T-helper 1 cell treated with Interleukin-12 subunit alpha and Interleukin-12 subunit beta and Interleukin-4 antibody, amounts not matched to agents 30 ng/mL and 1 ng/mL, for 36 hours (primary cell): ENCODE measurements around the gene MS4A18. TPM values are rescaled to one million over a fixed set of nuclear protein-coding genes. Genes with fewer than 3 reads are reported as not detected.

Source experiments
- intact Hi-C: fragments of 100-400 bp; cut with micrococcal nuclease; formaldehyde crosslinking; loops from one replicate; pipeline ENCODE4 v1.15.1; 2024
- total RNA-seq: library from RNA; stranded (reverse); gene quantifications from 2 replicates; pipeline ENCODE4 v1.2.3, GENCODE V29; 2022

MS4A18 gene
- total RNA-seq, 1 donor from 2014 or later: not detected

- intact Hi-C loops: no loop called here
Measured at GRCh38 chr11:60765355-60765754, 40.8 kb downstream of the MS4A18 start.

- intact Hi-C loops: no loop called here
Measured at GRCh38 chr11:60766547-60766946, 42.0 kb downstream of the MS4A18 start.

GRCh38 chr11:60767388-60767811, 42.9 kb downstream of the MS4A18 start:
- intact Hi-C loops: no loop called here

- intact Hi-C loops: no loop called here
Measured at GRCh38 chr11:60768202-60768601, 43.7 kb downstream of the MS4A18 start.

- intact Hi-C loops: no loop called here
Measured at GRCh38 chr11:60769273-60769672, 44.8 kb downstream of the MS4A18 start.

GRCh38 chr11:60769811-60770210, 45.3 kb downstream of the MS4A18 start:
- intact Hi-C loops: no loop called here

GRCh38 chr11:60771146-60771545, 46.6 kb downstream of the MS4A18 start:
- intact Hi-C loops: no loop called here

- intact Hi-C loops: no loop called here
Measured at GRCh38 chr11:60771879-60772525, 47.5 kb downstream of the MS4A18 start.

GRCh38 chr11:60772666-60773065, 48.1 kb downstream of the MS4A18 start:
- intact Hi-C loops: no loop called here

GRCh38 chr11:60774726-60775125, 50.2 kb downstream of the MS4A18 start:
- intact Hi-C loops: loop anchor here (1.0 to 2.0 kb wide), 4 partner anchors 56 to 413 kb away; no protein-coding TSS in a partner anchor

GRCh38 chr11:60775420-60775961, 51.0 kb downstream of the MS4A18 start:
- intact Hi-C loops: loop anchor here (1.0 to 2.0 kb wide), 4 partner anchors 55 to 412 kb away; no protein-coding TSS in a partner anchor

- intact Hi-C loops: no loop called here
Measured at GRCh38 chr11:60776167-60776566, 51.6 kb downstream of the MS4A18 start.

GRCh38 chr11:60777106-60777505, 52.6 kb downstream of the MS4A18 start:
- intact Hi-C loops: no loop called here

GRCh38 chr11:60777572-60777971, 53.1 kb downstream of the MS4A18 start:
- intact Hi-C loops: no loop called here

- intact Hi-C loops: no loop called here
Measured at GRCh38 chr11:60780065-60780464, 55.5 kb downstream of the MS4A18 start.

GRCh38 chr11:60780774-60781173, 56.3 kb downstream of the MS4A18 start:
- intact Hi-C loops: no loop called here

- intact Hi-C loops: no loop called here
Measured at GRCh38 chr11:60781286-60781980, 56.9 kb downstream of the MS4A18 start.

- intact Hi-C loops: no loop called here
Measured at GRCh38 chr11:60781981-60782316, 57.4 kb downstream of the MS4A18 start.

GRCh38 chr11:60782393-60783140, 58.0 kb downstream of the MS4A18 start:
- intact Hi-C loops: no loop called here

GRCh38 chr11:60783141-60783484, 58.6 kb downstream of the MS4A18 start:
- intact Hi-C loops: no loop called here

- intact Hi-C loops: no loop called here
Measured at GRCh38 chr11:60783911-60784310, 59.4 kb downstream of the MS4A18 start.

GRCh38 chr11:60785136-60785535, 60.6 kb downstream of the MS4A18 start, which contains the start of gene MS4A10:
Gene MS4A10, plus strand, starts transcription at chr11:60785333. Its CDS starts 5,003 bp downstream, at chr11:60790336.
- intact Hi-C loops: no loop called here
